ENCODE data around the gene KCNJ1. TPM values are rescaled to one million over a fixed set of nuclear protein-coding genes. Genes with fewer than 3 reads are reported as not detected.

KCNJ1 gene
- polyA plus RNA-seq, 1 of the 3 experiments (the other 2 are of a cell fraction): not detected

DNA sequence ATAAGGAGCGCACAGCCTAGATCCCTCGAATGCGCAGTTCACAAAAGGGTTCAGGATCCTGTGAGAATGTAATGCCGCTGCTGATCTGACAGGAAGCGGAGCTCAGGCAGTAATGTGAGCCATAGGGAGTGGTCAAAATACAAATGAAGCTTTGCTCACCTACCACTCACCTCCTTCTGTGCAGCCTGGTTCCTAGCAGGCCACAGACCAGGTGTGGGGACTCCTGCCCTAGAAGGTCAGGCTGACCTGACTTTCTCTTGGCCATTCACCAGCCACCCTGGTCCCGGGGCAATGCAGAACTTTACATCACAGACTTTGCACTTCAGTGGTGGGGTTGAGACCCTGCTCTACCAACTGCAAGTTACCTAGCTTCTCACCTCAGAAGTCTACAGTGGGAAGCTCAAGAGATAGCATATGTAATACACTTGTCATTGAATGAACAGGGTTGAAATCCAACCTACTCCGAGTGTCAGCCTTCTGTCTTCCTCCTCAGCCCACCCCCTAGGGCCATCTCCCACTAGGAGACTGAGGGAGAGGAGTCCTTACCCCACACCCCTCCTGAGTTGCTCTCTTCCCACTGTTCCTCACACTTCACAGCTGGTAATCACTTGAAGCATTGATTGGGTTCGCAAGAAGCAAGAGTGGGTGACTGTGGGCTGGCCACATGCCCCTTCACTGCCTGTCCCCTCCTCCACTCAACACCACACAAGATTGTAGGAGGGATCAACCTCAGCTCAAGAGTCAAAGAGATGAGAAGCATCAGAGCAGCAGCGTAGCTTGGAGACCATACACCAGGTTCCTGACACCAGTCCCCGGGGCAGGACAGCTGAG lies 2.0 kb upstream of the KCNJ1 start:
- CTCF ChIA-PET: interaction anchor here (1.6 to 2.0 kb wide), 3 partner anchors 16 to 88 kb away, joined by 4 to 15 read pairs (median 7); no protein-coding TSS in a partner anchor

DNA sequence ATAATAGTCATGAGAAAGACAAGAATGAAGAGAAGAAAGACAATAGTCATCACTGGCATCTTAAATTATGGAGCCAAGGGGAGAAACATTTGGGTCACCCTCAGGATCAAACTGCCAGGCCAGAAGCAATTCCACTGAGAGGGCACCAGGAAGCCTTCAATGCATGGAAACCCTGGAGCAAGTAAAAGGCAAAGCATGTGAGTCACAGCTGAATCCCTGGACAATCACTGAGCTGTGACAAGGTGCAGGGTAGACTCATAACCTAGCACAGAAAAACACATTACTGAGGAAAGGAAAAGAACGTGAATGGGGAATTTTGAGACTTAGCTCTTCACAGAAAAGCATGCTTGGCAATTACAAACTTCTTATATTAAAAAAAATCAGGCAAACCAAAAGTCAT lies 1.6 kb downstream of the KCNJ1 start:
- no peak overlapping the region for H3K27ac ChIP-seq (ENCODE audit: low read depth in 2 of 2, low read length in 1 of 2)
- H3K4me1 ChIP-seq (ENCODE audit: control insufficient read depth in 1 of 2, insufficient read depth in 2 of 2, low read depth in 1 of 2, low read length in 1 of 2): peaks cover 0 to 14% of the 10 kb centered on the region in 2 experiments; a peak in 3 of 4 replicates
- no peak overlapping the region for H3K4me2 ChIP-seq
- no peaks in the 10 kb centered on the region for H3K9me2 ChIP-seq
- TF ChIP-seq SIN3A (IDR thresholded peaks at IDR 0.05; ENCODE audit: borderline replicate concordance, low read depth, low read length) (no peak), TEAD4 (IDR thresholded peaks at IDR 0.05; ENCODE audit: borderline replicate concordance, insufficient read depth) (no peak), CHD2 (IDR thresholded peaks at IDR 0.05; ENCODE audit: low read length, partially characterized antibody) (no peak), EZH2phosphoT487 (IDR thresholded peaks at IDR 0.05; ENCODE audit: borderline replicate concordance, low read depth) (no peak), RFX5 (IDR thresholded peaks at IDR 0.05; ENCODE audit: low read length) (no peak), NFIC (IDR thresholded peaks at IDR 0.05; ENCODE audit: borderline replicate concordance) (no peak), FOXM1 (IDR thresholded peaks at IDR 0.05; ENCODE audit: low read depth) (no peak)
- TF ChIP-seq, protein P1, sequence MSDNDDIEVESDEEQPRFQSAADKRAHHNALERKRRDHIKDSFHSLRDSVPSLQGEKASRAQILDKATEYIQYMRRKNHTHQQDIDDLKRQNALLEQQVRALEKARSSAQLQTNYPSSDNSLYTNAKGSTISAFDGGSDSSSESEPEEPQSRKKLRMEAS (IDR thresholded peaks at IDR 0.05; ENCODE audit: low read depth): no peak
- TF ChIP-seq, protein P2, sequence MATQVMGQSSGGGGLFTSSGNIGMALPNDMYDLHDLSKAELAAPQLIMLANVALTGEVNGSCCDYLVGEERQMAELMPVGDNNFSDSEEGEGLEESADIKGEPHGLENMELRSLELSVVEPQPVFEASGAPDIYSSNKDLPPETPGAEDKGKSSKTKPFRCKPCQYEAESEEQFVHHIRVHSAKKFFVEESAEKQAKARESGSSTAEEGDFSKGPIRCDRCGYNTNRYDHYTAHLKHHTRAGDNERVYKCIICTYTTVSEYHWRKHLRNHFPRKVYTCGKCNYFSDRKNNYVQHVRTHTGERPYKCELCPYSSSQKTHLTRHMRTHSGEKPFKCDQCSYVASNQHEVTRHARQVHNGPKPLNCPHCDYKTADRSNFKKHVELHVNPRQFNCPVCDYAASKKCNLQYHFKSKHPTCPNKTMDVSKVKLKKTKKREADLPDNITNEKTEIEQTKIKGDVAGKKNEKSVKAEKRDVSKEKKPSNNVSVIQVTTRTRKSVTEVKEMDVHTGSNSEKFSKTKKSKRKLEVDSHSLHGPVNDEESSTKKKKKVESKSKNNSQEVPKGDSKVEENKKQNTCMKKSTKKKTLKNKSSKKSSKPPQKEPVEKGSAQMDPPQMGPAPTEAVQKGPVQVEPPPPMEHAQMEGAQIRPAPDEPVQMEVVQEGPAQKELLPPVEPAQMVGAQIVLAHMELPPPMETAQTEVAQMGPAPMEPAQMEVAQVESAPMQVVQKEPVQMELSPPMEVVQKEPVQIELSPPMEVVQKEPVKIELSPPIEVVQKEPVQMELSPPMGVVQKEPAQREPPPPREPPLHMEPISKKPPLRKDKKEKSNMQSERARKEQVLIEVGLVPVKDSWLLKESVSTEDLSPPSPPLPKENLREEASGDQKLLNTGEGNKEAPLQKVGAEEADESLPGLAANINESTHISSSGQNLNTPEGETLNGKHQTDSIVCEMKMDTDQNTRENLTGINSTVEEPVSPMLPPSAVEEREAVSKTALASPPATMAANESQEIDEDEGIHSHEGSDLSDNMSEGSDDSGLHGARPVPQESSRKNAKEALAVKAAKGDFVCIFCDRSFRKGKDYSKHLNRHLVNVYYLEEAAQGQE (IDR thresholded peaks at IDR 0.05; ENCODE audit: low read depth, low read length): no peak
- TF ChIP-seq, protein P3, sequence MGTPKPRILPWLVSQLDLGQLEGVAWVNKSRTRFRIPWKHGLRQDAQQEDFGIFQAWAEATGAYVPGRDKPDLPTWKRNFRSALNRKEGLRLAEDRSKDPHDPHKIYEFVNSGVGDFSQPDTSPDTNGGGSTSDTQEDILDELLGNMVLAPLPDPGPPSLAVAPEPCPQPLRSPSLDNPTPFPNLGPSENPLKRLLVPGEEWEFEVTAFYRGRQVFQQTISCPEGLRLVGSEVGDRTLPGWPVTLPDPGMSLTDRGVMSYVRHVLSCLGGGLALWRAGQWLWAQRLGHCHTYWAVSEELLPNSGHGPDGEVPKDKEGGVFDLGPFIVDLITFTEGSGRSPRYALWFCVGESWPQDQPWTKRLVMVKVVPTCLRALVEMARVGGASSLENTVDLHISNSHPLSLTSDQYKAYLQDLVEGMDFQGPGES (IDR thresholded peaks at IDR 0.05; ENCODE audit: low read depth, low read length): no peak
- H3F3A ChIP-seq (replicated peaks; ENCODE audit: insufficient read depth): peaks cover 17% of the 10 kb centered on the region
- H4K20me1 ChIP-seq (ENCODE audit: insufficient read depth): no peaks in the 10 kb centered on the region
- ChIA-PET CTCF (interaction anchor here (1.4 to 1.8 kb wide), 2 partner anchors 19 to 693 kb away, joined by 3 to 11 read pairs; no protein-coding TSS in a partner anchor), POLR2A (no interaction called here)
- no peak for DNase-seq
- no peak overlapping the region for H2AFZ ChIP-seq (ENCODE audit: low read depth)
- H3K36me3 ChIP-seq (replicated peaks in 1 of 2; ENCODE audit: control insufficient read depth in 1 of 2, insufficient read depth in 2 of 2, low read length in 1 of 2): no peaks in the 10 kb centered on the region
- H3K9ac ChIP-seq: no peak overlapping the region
- H3K9me3 ChIP-seq: no peaks in the 10 kb centered on the region
- WGBS (ENCODE audit: low lambda C conversion rate): 42% methylated on average over 1 of the region's 1 CpG
- no peaks in the 10 kb centered on the region for H3K79me2 ChIP-seq (ENCODE audit: insufficient read depth)
- H3K4me3 ChIP-seq (ENCODE audit: low read depth in 2 of 2, low read length in 1 of 2): no peak overlapping the region
- no peaks in the 10 kb centered on the region for H3K27me3 ChIP-seq (ENCODE audit: insufficient read depth)

More for the DNA sequence above, 2.0 kb upstream of the KCNJ1 start:
- Histone ChIP-seq H2AFZ (ENCODE audit: low read depth) (no peak overlapping the region), H3K27me3 (ENCODE audit: insufficient read depth) (no peaks in the 10 kb centered on the region), H3K4me2 (no peak overlapping the region), H3K9ac (no peak overlapping the region), H3K79me2 (ENCODE audit: insufficient read depth) (no peaks in the 10 kb centered on the region), H3K4me3 (ENCODE audit: low read depth in 2 of 2, low read length in 1 of 2) (no peak overlapping the region), H3K9me3 (no peaks in the 10 kb centered on the region), H3F3A (replicated peaks; ENCODE audit: insufficient read depth) (peaks cover 4% of the 10 kb centered on the region), H3K9me2 (no peaks in the 10 kb centered on the region), H3K4me1 (ENCODE audit: control insufficient read depth in 1 of 2, insufficient read depth in 2 of 2, low read depth in 1 of 2, low read length in 1 of 2) (no peaks in the 10 kb centered on the region), H4K20me1 (ENCODE audit: insufficient read depth) (no peaks in the 10 kb centered on the region), H3K27ac (ENCODE audit: low read depth in 2 of 2, low read length in 1 of 2) (no peak overlapping the region), H3K36me3 (replicated peaks in 1 of 2; ENCODE audit: control insufficient read depth in 1 of 2, insufficient read depth in 2 of 2, low read length in 1 of 2) (no peaks in the 10 kb centered on the region)
- no peak for DNase-seq
- POLR2A ChIA-PET: no interaction called here
- no peak for TF ChIP-seq MEF2A (IDR thresholded peaks at IDR 0.05; ENCODE audit: borderline replicate concordance, low read depth)
- no peak for TF ChIP-seq RFX5 (IDR thresholded peaks at IDR 0.05; ENCODE audit: low read length)
- TF ChIP-seq, protein P4, sequence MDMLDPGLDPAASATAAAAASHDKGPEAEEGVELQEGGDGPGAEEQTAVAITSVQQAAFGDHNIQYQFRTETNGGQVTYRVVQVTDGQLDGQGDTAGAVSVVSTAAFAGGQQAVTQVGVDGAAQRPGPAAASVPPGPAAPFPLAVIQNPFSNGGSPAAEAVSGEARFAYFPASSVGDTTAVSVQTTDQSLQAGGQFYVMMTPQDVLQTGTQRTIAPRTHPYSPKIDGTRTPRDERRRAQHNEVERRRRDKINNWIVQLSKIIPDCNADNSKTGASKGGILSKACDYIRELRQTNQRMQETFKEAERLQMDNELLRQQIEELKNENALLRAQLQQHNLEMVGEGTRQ (IDR thresholded peaks at IDR 0.05; ENCODE audit: borderline replicate concordance, low read depth, low read length): no peak
- WGBS (ENCODE audit: low lambda C conversion rate): 77% methylated on average over 9 of the region's 10 CpGs
